Endothelial cell of umbilical vein (primary cell): Measurements from ENCODE around the gene HK1. TPM values are rescaled to one million over a fixed set of nuclear protein-coding genes. Genes with fewer than 3 reads are reported as not detected.

Source experiments
- BruUV-seq: library from RNA; stranded (reverse); fragments of 400-500 nt; replicated peaks from 2 replicates; lab custom pipeline; 2021; lab: Mats Ljungman, UMichigan
- CTCF ChIA-PET: fragments of 300-600, 350-600 bp; sonication (Branson Sonifier 250); formaldehyde crosslinking; loops from one replicate; lab custom pipeline; 2021; ENCODE audit warnings: antibody characterized with exemption, inconsistent platforms; lab: Charles Lee
- POLR2A ChIA-PET: fragments of 300-600, 350-600 bp; sonication (Branson Sonifier 250); formaldehyde crosslinking; loops from one replicate; lab custom pipeline; 2021; ENCODE audit warnings: antibody characterized with exemption, inconsistent platforms; lab: Charles Lee
- DNase-seq: peaks from one replicate; pipeline ENCODE4 v3.0.0-alpha.2; 2011; ENCODE audit warnings: low read depth, low spot score
- FAIRE-seq: peaks from 2 replicates; lab custom pipeline; 2011; peaks lifted over from hg19 to GRCh38; lab: Jason Lieb, UNC
- H2AFZ ChIP-seq: 2 replicates; pipeline ENCODE4 v1.6.0; 2012; ENCODE audit warnings: low read depth, low read length, control low read depth, inconsistent platforms
- H3K27ac ChIP-seq: 2 replicates; pipeline ENCODE4 v1.5.1; 2011; ENCODE audit warnings: low read depth, mild to moderate bottlenecking, control low read depth, low read length, moderate library complexity; ENCODE audit not compliant: insufficient read depth
- H3K27me3 ChIP-seq, 2 experiments: 2 replicates each; pipeline versions ENCODE4 v1.6.0 to v1.6.1; 2011; ENCODE audit warnings: low read length in 2 of 2, mixed read lengths in 1 of 2; ENCODE audit not compliant: control insufficient read depth in 2 of 2, insufficient read depth in 2 of 2
- H3K36me3 ChIP-seq, 2 experiments: 2 replicates in 1 of 2; 3 replicates in 1 of 2; pipeline ENCODE4 v1.5.1; 2011; ENCODE audit warnings: low read length in 2 of 2, mild to moderate bottlenecking in 1 of 2, moderate library complexity in 1 of 2; ENCODE audit not compliant: control insufficient read depth in 2 of 2, insufficient read depth in 2 of 2; ENCODE audit errors: extremely low read depth in 1 of 2
- H3K4me1 ChIP-seq: 3 replicates; pipeline ENCODE4 v1.5.1; 2011; ENCODE audit warnings: mild to moderate bottlenecking, low read length; ENCODE audit not compliant: control insufficient read depth, insufficient read depth; ENCODE audit errors: extremely low read depth
- H3K4me2 ChIP-seq: 2 replicates; pipeline ENCODE4 v1.6.1; 2011; ENCODE audit warnings: low read length, control low read depth, mixed read lengths; ENCODE audit not compliant: insufficient read depth
- H3K4me3 ChIP-seq, 3 experiments: fragments of 200-600 bp in 1 of 3; sonication (generic), shearing (Covaris generic) in 1 of 3; replicated peaks in 1 of 3; 2 replicates each; pipeline ENCODE4 v1.5.1; 2011 to 2016; ENCODE audit warnings: control low read depth in 3 of 3, low read length in 3 of 3, mild to moderate bottlenecking in 2 of 3, inconsistent platforms in 1 of 3, low read depth in 1 of 3, moderate library complexity in 1 of 3; ENCODE audit not compliant: insufficient read depth in 1 of 3
- H3K79me2 ChIP-seq: 2 replicates; pipeline ENCODE4 v1.6.0; 2012; ENCODE audit warnings: low read length, inconsistent platforms; ENCODE audit not compliant: control insufficient read depth, insufficient read depth
- H3K9ac ChIP-seq: replicated peaks from 2 replicates; pipeline ENCODE3; 2011; ENCODE audit warnings: low read length, control low read depth; ENCODE audit not compliant: insufficient read depth; ENCODE audit errors: extremely low read depth
- H3K9me1 ChIP-seq: replicated peaks from 3 replicates; pipeline ENCODE4 v1.6.0; 2011; ENCODE audit warnings: mild to moderate bottlenecking, low read length; ENCODE audit not compliant: control insufficient read depth, insufficient read depth; ENCODE audit errors: extremely low read depth
- H3K9me3 ChIP-seq: replicated peaks from 2 replicates; pipeline ENCODE4 v1.5.1; 2012; ENCODE audit warnings: low read length, inconsistent platforms; ENCODE audit not compliant: control insufficient read depth, insufficient read depth
- H4K20me1 ChIP-seq: replicated peaks from 2 replicates; pipeline ENCODE3; 2011; ENCODE audit warnings: mild to moderate bottlenecking, low read length; ENCODE audit not compliant: control insufficient read depth, insufficient read depth; ENCODE audit errors: extremely low read depth
- EZH2 ChIP-seq: IDR thresholded peaks from 2 replicates; pipeline ENCODE4 v1.6.1; 2012; ENCODE audit warnings: borderline replicate concordance, low read depth, mild to moderate bottlenecking, moderate library complexity, low read length, inconsistent platforms; ENCODE audit not compliant: severe bottlenecking
- FOS ChIP-seq: IDR thresholded peaks from 2 replicates; pipeline ENCODE4 v1.6.1; 2011; ENCODE audit warnings: mild to moderate bottlenecking, low read length, moderate library complexity, borderline replicate concordance; ENCODE audit not compliant: insufficient read depth
- GATA2 ChIP-seq: IDR thresholded peaks from 2 replicates; pipeline ENCODE4 v1.7.0; 2011; ENCODE audit warnings: low read depth, mild to moderate bottlenecking, moderate library complexity, mixed read lengths, low read length; ENCODE audit not compliant: insufficient read length, insufficient read depth
- JUN ChIP-seq: IDR thresholded peaks from 2 replicates; pipeline ENCODE4 v1.6.1; 2011; ENCODE audit warnings: borderline replicate concordance, low read depth; ENCODE audit not compliant: insufficient read length, insufficient read depth
- MYC ChIP-seq: IDR thresholded peaks from one replicate; pipeline ENCODE4 v1.6.1; 2011; ENCODE audit warnings: mild to moderate bottlenecking, low read depth, low read length
- POLR2A ChIP-seq: IDR thresholded peaks from 2 replicates; pipeline ENCODE4 v1.6.1; 2012; ENCODE audit warnings: low read depth, mild to moderate bottlenecking, control low read depth, low read length
- POLR2AphosphoS5 ChIP-seq: IDR thresholded peaks from 2 replicates; pipeline ENCODE4 v1.6.1; 2012; ENCODE audit warnings: low read depth, mild to moderate bottlenecking, control low read depth, low read length, moderate library complexity; ENCODE audit not compliant: insufficient read depth
- dilution Hi-C: fragments of 300-500 bp; cut with MboI; formaldehyde crosslinking; loops from one replicate; pipeline ENCODE4 v1.15.0; 2019; ENCODE audit warnings: low sequenced_read_pairs; ENCODE audit not compliant: extremely low pct_ligation_motif_present
- intact Hi-C: fragments of 100-400 bp; cut with micrococcal nuclease; formaldehyde crosslinking; loops from one replicate; pipeline ENCODE4 v1.10.0; 2022
- polyA plus RNA-seq, 4 experiments: library from polyadenylated mRNA; depleted of rRNA in 3 of 4; stranded (reverse) in 3 of 4; unstranded in 1 of 4; fragments of >200 nt; gene quantifications; 2 replicates each; pipeline versions ENCODE4 v1.2.1 to v1.2.3, GENCODE V29; 2011 to 2012; ENCODE audit warnings: missing spikeins in 1 of 4
- total RNA-seq: library from RNA; stranded (reverse); gene quantifications from 2 replicates; pipeline ENCODE4 v1.2.3, GENCODE V29; 2021
- TF ChIP-seq, protein P1 (sequence below): IDR thresholded peaks from 2 replicates; pipeline ENCODE4 v1.6.1; 2011; ENCODE audit not compliant: insufficient read depth, insufficient read length
- TF ChIP-seq, protein P2 (sequence below), 2 donors: IDR thresholded peaks; 1 replicate in 1 of 2; 2 replicates in 1 of 2; pipeline ENCODE4 v1.5.1; 2011; ENCODE audit warnings: low read length in 2 of 2, mild to moderate bottlenecking in 2 of 2, moderate library complexity in 2 of 2, control low read depth in 1 of 2, inconsistent platforms in 1 of 2, low read depth in 1 of 2; ENCODE audit not compliant: insufficient read depth in 1 of 2; ENCODE audit errors: extremely low read depth in 1 of 2

HK1 gene
- total and polyA plus RNA-seq, 2 donors (not counting 3 experiments of a cell fraction or from before 2014, with no cell fraction given) = 50.8 to 121 TPM

DNA sequence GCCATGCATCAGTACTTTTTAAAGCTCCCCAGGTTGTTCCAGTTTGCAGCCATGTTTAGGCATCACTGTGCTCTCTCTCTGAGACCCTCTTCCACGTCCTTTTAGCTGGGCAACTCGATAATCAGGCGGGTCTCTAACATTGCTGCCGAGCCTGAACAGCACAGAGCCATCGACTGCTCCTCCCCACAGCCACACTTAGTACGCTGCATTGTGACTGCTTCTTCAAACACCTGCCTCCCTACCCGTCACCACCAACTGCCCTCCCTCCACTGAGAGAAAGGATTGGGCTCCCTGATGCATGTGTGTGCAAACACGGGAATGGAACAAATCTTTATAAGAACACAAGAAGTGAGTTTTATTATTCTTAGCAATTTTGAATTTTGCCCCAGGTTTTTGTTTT, 149.9 kb downstream of the HK1 start:
- Histone ChIP-seq H4K20me1 (no peaks in the 10 kb centered on the region), H3K9ac (no peak overlapping the region), H3K79me2 (no peaks in the 10 kb centered on the region), H3K27ac (no peak overlapping the region), H3K9me1 (no peaks in the 10 kb centered on the region), H2AFZ (no peak overlapping the region), H3K36me3 (no peaks in the 10 kb centered on the region), H3K4me2 (no peak overlapping the region), H3K9me3 (no peaks in the 10 kb centered on the region), H3K27me3 (no peaks in the 10 kb centered on the region), H3K4me1 (no peaks in the 10 kb centered on the region), H3K4me3 (no peak overlapping the region)
- ChIA-PET CTCF (interaction anchor here (0.7 to 4.0 kb wide), 6 partner anchors 19 to 211 kb away, joined by 3 to 41 read pairs (median 3); no protein-coding TSS in a partner anchor), POLR2A (no interaction called here)
- TF ChIP-seq POLR2AphosphoS5 = no peak
- no peak for TF ChIP-seq EZH2
- no peak for TF ChIP-seq POLR2A
- TF ChIP-seq, protein P1, sequence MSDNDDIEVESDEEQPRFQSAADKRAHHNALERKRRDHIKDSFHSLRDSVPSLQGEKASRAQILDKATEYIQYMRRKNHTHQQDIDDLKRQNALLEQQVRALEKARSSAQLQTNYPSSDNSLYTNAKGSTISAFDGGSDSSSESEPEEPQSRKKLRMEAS = no peak
- TF ChIP-seq, protein P2, sequence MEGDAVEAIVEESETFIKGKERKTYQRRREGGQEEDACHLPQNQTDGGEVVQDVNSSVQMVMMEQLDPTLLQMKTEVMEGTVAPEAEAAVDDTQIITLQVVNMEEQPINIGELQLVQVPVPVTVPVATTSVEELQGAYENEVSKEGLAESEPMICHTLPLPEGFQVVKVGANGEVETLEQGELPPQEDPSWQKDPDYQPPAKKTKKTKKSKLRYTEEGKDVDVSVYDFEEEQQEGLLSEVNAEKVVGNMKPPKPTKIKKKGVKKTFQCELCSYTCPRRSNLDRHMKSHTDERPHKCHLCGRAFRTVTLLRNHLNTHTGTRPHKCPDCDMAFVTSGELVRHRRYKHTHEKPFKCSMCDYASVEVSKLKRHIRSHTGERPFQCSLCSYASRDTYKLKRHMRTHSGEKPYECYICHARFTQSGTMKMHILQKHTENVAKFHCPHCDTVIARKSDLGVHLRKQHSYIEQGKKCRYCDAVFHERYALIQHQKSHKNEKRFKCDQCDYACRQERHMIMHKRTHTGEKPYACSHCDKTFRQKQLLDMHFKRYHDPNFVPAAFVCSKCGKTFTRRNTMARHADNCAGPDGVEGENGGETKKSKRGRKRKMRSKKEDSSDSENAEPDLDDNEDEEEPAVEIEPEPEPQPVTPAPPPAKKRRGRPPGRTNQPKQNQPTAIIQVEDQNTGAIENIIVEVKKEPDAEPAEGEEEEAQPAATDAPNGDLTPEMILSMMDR (IDR thresholded peaks at IDR 0.05; ENCODE audit: extremely low read depth in 1 of 2, insufficient read depth in 1 of 2, low read depth in 1 of 2, low read length in 2 of 2) = no peak
- no peak for TF ChIP-seq JUN
- no peak for TF ChIP-seq MYC
- TF ChIP-seq FOS = no peak
- no peak for TF ChIP-seq GATA2
- BruUV-seq = no TSS peak
- FAIRE-seq (no peak), DNase-seq (no peak)
- dilution Hi-C loops (no loop called here), intact Hi-C loops (loop anchor here (5.0 kb wide), 2 partner anchors 39 to 209 kb away; no protein-coding TSS in a partner anchor)
